HG02870 (cell line): ENCODE data around the gene COPS6.
A peak's percentile ranks its signal among the peaks of the same experiment; 100 is the strongest.

Experiments used
- ATAC-seq: cut with Tn5 transposase; IDR thresholded peaks from one replicate; pipeline ENCODE4 v1.9.1; 2021; ENCODE audit warnings: mild to moderate bottlenecking, moderate library complexity; ENCODE audit not compliant: unreplicated experiment

The COPS6 gene

GRCh38 chr7:100088621-100089457 is at the start of gene COPS6:
TSS of gene COPS6 (plus strand) at chr7:100088969. CDS start at chr7:100088991, 22 bp downstream.
- ATAC-seq, result no peak

GRCh38 chr7:100040575-100040974 is 48.2 kb upstream of the COPS6 start:
- no peak for ATAC-seq

GRCh38 chr7:100044718-100045117 is 44.1 kb upstream of the COPS6 start:
- no peak for ATAC-seq

GRCh38 chr7:100048680-100049079 is 40.1 kb upstream of the COPS6 start:
- no peak for ATAC-seq

- peak; percentile 86 for ATAC-seq
Observed at GRCh38 chr7:100049441-100050291, 39.1 kb upstream of the COPS6 start, which contains the start of gene ZSCAN21. TSS of gene ZSCAN21 (plus strand) at chr7:100049774. CDS start at chr7:100057007, 7,233 bp downstream.

GRCh38 chr7:100051611-100052010 is 37.2 kb upstream of the COPS6 start:
- ATAC-seq, result no peak

GRCh38 chr7:100053215-100053614 is 35.6 kb upstream of the COPS6 start:
- no peak for ATAC-seq

GRCh38 chr7:100057006-100057405 is 31.8 kb upstream of the COPS6 start:
- no peak for ATAC-seq

- no peak for ATAC-seq
Observed at GRCh38 chr7:100059251-100059739, 29.5 kb upstream of the COPS6 start.

GRCh38 chr7:100061518-100062193 is 27.1 kb upstream of the COPS6 start:
- ATAC-seq, result no peak

- no peak for ATAC-seq
Observed at GRCh38 chr7:100063376-100063775, 25.4 kb upstream of the COPS6 start.

- no peak for ATAC-seq
Observed at GRCh38 chr7:100064162-100064561, 24.6 kb upstream of the COPS6 start.

GRCh38 chr7:100065452-100066186 is 23.1 kb upstream of the COPS6 start:
- no peak for ATAC-seq

GRCh38 chr7:100066953-100067352 is 21.8 kb upstream of the COPS6 start:
- ATAC-seq, result no peak

GRCh38 chr7:100069991-100070390 is 18.8 kb upstream of the COPS6 start:
- no peak for ATAC-seq

GRCh38 chr7:100071018-100071723 is 17.6 kb upstream of the COPS6 start:
- ATAC-seq, result no peak

GRCh38 chr7:100072462-100072861 is 16.3 kb upstream of the COPS6 start:
- no peak for ATAC-seq

- ATAC-seq, result no peak
Observed at GRCh38 chr7:100074841-100075240, 13.9 kb upstream of the COPS6 start.

- no peak for ATAC-seq
Observed at GRCh38 chr7:100075418-100075817, 13.4 kb upstream of the COPS6 start.

GRCh38 chr7:100077205-100077604 is 11.6 kb upstream of the COPS6 start:
- no peak for ATAC-seq
